ENCODE data around the gene PVR. TPM values are rescaled to one million over a fixed set of nuclear protein-coding genes. Genes with fewer than 3 reads are reported as not detected.
A peak's percentile ranks its signal among the peaks of the same experiment; 100 is the strongest.

PVR gene
- total and polyA plus RNA-seq, 8 donors = 9.3 to 28.8 (median 18.7) TPM

DNA sequence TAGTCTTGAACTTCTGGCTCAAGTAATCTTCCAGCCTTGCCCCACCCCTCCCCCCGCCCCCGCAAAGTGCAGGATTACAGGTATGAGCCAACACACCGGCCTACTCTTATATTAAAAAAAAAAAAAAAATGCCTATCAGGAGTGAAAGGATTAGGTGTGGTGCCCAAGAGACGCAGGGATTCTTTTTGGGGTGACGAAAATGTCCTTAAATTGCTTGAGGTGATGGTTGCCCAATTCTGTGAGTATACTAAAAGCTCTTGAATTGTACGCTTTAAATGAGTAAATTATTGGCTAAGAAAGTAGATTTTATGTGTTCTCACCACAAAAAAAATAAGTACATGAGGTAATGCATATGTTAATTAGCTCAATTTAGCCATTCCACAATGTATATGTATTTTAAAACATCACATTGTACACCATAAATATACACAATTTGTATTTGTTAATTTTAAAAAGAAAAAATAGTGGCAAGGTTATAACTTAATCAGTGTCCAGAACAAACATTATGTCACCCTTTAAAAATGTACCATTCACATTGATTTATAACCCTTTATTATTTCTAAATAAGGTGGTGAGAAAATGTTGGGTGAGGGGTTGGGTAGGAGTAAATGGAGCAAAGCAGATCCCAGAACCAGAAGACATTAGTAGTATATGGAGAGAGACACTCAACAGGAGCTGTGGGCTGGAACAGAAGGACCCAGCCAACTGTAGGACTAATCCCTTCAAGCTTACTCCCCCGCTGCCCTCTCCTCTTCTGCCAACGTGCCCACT, 26.4 kb upstream of the PVR start:
- intact Hi-C loops (cut with DNase I) = no loop called here
- no peak overlapping the region for H3K4me3 ChIP-seq
- no peaks in the 10 kb centered on the region for H3K27me3 ChIP-seq
- no peak for DNase-seq
- no peaks in the 10 kb centered on the region for H3K4me1 ChIP-seq
- peak overlapping the region in 2 of 4 donors; percentile 17 to 36 for H3K27ac ChIP-seq
- FAIRE-seq = no peak
- H3K36me3 ChIP-seq = no peaks in the 10 kb centered on the region
- H3K9me3 ChIP-seq = no peaks in the 10 kb centered on the region
- 61 to 65% methylated on average over 8 of the region's 8 CpGs for WGBS, 2 donors
- TF ChIP-seq, protein P1, sequence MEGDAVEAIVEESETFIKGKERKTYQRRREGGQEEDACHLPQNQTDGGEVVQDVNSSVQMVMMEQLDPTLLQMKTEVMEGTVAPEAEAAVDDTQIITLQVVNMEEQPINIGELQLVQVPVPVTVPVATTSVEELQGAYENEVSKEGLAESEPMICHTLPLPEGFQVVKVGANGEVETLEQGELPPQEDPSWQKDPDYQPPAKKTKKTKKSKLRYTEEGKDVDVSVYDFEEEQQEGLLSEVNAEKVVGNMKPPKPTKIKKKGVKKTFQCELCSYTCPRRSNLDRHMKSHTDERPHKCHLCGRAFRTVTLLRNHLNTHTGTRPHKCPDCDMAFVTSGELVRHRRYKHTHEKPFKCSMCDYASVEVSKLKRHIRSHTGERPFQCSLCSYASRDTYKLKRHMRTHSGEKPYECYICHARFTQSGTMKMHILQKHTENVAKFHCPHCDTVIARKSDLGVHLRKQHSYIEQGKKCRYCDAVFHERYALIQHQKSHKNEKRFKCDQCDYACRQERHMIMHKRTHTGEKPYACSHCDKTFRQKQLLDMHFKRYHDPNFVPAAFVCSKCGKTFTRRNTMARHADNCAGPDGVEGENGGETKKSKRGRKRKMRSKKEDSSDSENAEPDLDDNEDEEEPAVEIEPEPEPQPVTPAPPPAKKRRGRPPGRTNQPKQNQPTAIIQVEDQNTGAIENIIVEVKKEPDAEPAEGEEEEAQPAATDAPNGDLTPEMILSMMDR (IDR thresholded peaks at IDR 0.05) = no peak
- peak in 3 of 4 donors; percentile 47 to 61 (median 59) for ATAC-seq

DNA sequence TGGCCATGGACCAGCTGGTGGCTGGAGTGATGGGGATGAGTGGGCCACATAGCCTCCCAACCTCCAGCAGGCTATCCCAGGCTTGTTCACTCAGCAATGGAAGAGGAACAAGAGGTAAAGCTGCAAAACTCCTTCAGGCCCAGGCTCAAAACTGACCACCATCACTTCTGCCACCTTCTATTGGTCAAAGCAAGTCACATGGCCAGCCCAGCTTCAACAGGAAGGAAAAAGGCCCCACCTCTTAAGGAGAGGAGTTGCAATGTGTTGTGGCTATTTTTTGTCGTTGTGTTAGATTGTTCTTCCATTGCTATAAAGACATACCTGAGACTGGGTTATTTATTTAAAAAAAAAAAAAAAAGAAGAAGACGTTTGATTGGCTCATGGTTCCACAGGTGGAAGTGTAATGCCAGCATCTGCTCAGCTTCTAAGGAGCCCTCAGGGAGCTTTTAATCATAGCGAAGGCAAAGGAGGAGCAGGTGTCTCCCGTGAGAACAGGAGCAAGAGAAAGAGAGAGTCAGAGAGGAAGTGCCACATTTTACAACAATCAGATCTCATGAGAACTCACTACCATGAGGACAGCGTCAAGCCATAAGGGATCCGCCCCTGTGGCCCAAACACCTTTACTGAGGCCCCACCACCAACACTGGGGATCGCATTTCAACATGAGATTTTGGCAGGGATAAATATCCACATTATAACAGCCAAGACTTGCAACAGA, 24.9 kb upstream of the PVR start:
- Histone ChIP-seq H3K4me3 (no peak overlapping the region), H3K4me1 (no peaks in the 10 kb centered on the region), H3K9me3 (no peaks in the 10 kb centered on the region), H3K27ac (no peak overlapping the region), H3K36me3 (no peaks in the 10 kb centered on the region), H3K27me3 (no peaks in the 10 kb centered on the region)
- FAIRE-seq = no peak
- intact Hi-C loops (cut with DNase I) = no loop called here
- TF ChIP-seq, protein P1 (IDR thresholded peaks at IDR 0.05) = no peak
- 66 to 81% methylated on average over 7 of the region's 7 CpGs for WGBS, 2 donors
- no peak for ATAC-seq
- DNase-seq = no peak

DNA sequence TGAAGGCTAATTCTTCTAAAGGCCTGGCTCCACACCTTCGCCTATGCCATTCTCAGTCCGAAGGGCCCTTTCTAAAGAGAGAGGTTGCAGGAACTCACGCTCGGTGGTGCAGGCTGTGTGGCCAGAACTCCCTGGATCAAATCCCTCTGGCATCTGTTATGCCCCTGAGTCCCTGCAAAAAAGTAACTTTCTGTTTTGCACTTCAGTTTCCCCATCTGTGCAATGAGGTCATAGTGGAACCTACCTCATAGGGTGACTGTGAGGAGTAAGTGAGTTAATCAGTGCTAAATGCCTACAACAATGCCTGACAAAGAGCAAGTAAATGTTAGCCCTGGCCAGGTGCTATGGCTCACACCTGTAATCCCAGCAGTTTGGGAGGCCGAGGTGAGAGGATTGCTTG, 23.0 kb upstream of the PVR start:
- Histone ChIP-seq H3K9me3 (no peaks in the 10 kb centered on the region), H3K27me3 (no peaks in the 10 kb centered on the region), H3K36me3 (no peaks in the 10 kb centered on the region), H3K4me1 (no peaks in the 10 kb centered on the region), H3K27ac (no peak overlapping the region), H3K4me3 (no peak overlapping the region)
- FAIRE-seq = no peak
- no peak for DNase-seq
- peak in 1 of 4 donors; percentile 31 for ATAC-seq
- 81 to 87% methylated on average over 5 of the region's 5 CpGs for WGBS, 2 donors
- TF ChIP-seq, protein P1 (IDR thresholded peaks at IDR 0.05) = no peak
- intact Hi-C loops (cut with DNase I) = no loop called here

DNA sequence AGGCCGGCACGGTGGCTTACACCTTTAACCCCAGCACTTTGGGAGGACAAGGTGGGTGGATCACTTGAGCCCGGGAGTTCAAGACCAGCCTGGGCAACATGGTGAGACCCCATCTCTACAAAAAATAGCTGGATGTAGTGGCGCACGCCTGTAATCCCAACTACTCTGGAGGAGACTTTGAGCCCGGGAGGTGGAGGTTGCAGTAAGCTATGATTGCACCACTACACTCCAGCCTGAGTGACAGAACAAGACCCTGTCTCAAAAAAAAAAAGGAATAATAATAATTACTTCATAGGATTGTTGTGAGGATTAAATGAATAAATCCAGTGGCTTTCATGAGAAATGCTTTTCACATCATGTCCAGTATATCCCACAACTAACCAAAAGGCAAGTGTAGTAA, 22.3 kb upstream of the PVR start:
- Histone ChIP-seq H3K27me3 (no peaks in the 10 kb centered on the region), H3K36me3 (no peaks in the 10 kb centered on the region), H3K27ac (no peak overlapping the region), H3K9me3 (no peaks in the 10 kb centered on the region), H3K4me1 (no peaks in the 10 kb centered on the region), H3K4me3 (no peak overlapping the region)
- DNase-seq = no peak
- TF ChIP-seq, protein P1 (IDR thresholded peaks at IDR 0.05) = no peak
- no peak for FAIRE-seq
- intact Hi-C loops (cut with DNase I) = no loop called here
- ATAC-seq = no peak
- WGBS, 2 donors = 78 to 94% methylated on average over 6 of the region's 6 CpGs

DNA sequence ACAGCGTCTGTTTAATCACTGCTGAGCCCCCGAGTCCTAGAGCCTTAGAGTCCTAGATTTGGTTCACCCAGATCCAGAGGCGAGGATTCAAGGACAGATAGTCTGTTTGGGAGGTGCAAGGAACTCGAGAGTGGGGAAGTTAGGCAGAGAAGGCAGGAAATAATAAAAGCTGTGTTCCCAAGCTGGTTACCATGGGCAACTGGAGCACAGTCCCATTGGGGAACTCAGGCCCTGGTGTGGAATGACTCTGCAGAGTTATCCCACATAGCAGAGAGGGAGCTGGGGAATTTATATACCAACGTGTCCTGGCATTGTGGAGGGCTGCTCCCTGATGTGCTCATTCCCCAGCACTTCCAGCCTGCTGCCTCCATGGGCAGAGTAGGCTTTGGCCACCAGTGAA, 20.6 kb upstream of the PVR start:
- Histone ChIP-seq H3K4me3 (no peak overlapping the region), H3K9me3 (no peaks in the 10 kb centered on the region), H3K27ac (no peak overlapping the region), H3K36me3 (no peaks in the 10 kb centered on the region), H3K4me1 (no peaks in the 10 kb centered on the region), H3K27me3 (no peaks in the 10 kb centered on the region)
- ATAC-seq (peak in 3 of 4 donors; percentile 48 to 64 (median 61)), FAIRE-seq (no peak), DNase-seq (no peak)
- TF ChIP-seq, protein P1 (IDR thresholded peaks at IDR 0.05) = no peak
- 63 to 77% methylated on average over 5 of the region's 5 CpGs for WGBS, 2 donors
- intact Hi-C loops (cut with DNase I) = no loop called here
